Endothelial cell of umbilical vein (primary cell): Measurements from ENCODE around the gene CORO2B. TPM values are rescaled to one million over a fixed set of nuclear protein-coding genes. Genes with fewer than 3 reads are reported as not detected.
A peak's percentile ranks its signal among the peaks of the same experiment; 100 is the strongest.

Source experiments
- BruUV-seq: library from RNA; stranded (reverse); fragments of 400-500 nt; replicated peaks from 2 replicates; lab custom pipeline; 2021; lab: Mats Ljungman, UMichigan
- CTCF ChIA-PET: fragments of 300-600, 350-600 bp; sonication (Branson Sonifier 250); formaldehyde crosslinking; loops from one replicate; lab custom pipeline; 2021; ENCODE audit warnings: antibody characterized with exemption, inconsistent platforms; lab: Charles Lee
- POLR2A ChIA-PET: fragments of 300-600, 350-600 bp; sonication (Branson Sonifier 250); formaldehyde crosslinking; loops from one replicate; lab custom pipeline; 2021; ENCODE audit warnings: antibody characterized with exemption, inconsistent platforms; lab: Charles Lee
- DNase-seq: peaks from one replicate; pipeline ENCODE4 v3.0.0-alpha.2; 2011; ENCODE audit warnings: low read depth, low spot score
- FAIRE-seq: peaks from 2 replicates; lab custom pipeline; 2011; peaks lifted over from hg19 to GRCh38; lab: Jason Lieb, UNC
- H2AFZ ChIP-seq: 2 replicates; pipeline ENCODE4 v1.6.0; 2012; ENCODE audit warnings: low read depth, low read length, control low read depth, inconsistent platforms
- H3K27ac ChIP-seq: 2 replicates; pipeline ENCODE4 v1.5.1; 2011; ENCODE audit warnings: low read depth, mild to moderate bottlenecking, control low read depth, low read length, moderate library complexity; ENCODE audit not compliant: insufficient read depth
- H3K27me3 ChIP-seq, 2 experiments: 2 replicates each; pipeline versions ENCODE4 v1.6.0 to v1.6.1; 2011; ENCODE audit warnings: low read length in 2 of 2, mixed read lengths in 1 of 2; ENCODE audit not compliant: control insufficient read depth in 2 of 2, insufficient read depth in 2 of 2
- H3K36me3 ChIP-seq, 2 experiments: 2 replicates in 1 of 2; 3 replicates in 1 of 2; pipeline ENCODE4 v1.5.1; 2011; ENCODE audit warnings: low read length in 2 of 2, mild to moderate bottlenecking in 1 of 2, moderate library complexity in 1 of 2; ENCODE audit not compliant: control insufficient read depth in 2 of 2, insufficient read depth in 2 of 2; ENCODE audit errors: extremely low read depth in 1 of 2
- H3K4me1 ChIP-seq: 3 replicates; pipeline ENCODE4 v1.5.1; 2011; ENCODE audit warnings: mild to moderate bottlenecking, low read length; ENCODE audit not compliant: control insufficient read depth, insufficient read depth; ENCODE audit errors: extremely low read depth
- H3K4me2 ChIP-seq: 2 replicates; pipeline ENCODE4 v1.6.1; 2011; ENCODE audit warnings: low read length, control low read depth, mixed read lengths; ENCODE audit not compliant: insufficient read depth
- H3K4me3 ChIP-seq, 3 experiments: fragments of 200-600 bp in 1 of 3; sonication (generic), shearing (Covaris generic) in 1 of 3; replicated peaks in 1 of 3; 2 replicates each; pipeline ENCODE4 v1.5.1; 2011 to 2016; ENCODE audit warnings: control low read depth in 3 of 3, low read length in 3 of 3, mild to moderate bottlenecking in 2 of 3, inconsistent platforms in 1 of 3, low read depth in 1 of 3, moderate library complexity in 1 of 3; ENCODE audit not compliant: insufficient read depth in 1 of 3
- H3K79me2 ChIP-seq: 2 replicates; pipeline ENCODE4 v1.6.0; 2012; ENCODE audit warnings: low read length, inconsistent platforms; ENCODE audit not compliant: control insufficient read depth, insufficient read depth
- H3K9ac ChIP-seq: replicated peaks from 2 replicates; pipeline ENCODE3; 2011; ENCODE audit warnings: low read length, control low read depth; ENCODE audit not compliant: insufficient read depth; ENCODE audit errors: extremely low read depth
- H3K9me1 ChIP-seq: replicated peaks from 3 replicates; pipeline ENCODE4 v1.6.0; 2011; ENCODE audit warnings: mild to moderate bottlenecking, low read length; ENCODE audit not compliant: control insufficient read depth, insufficient read depth; ENCODE audit errors: extremely low read depth
- H3K9me3 ChIP-seq: replicated peaks from 2 replicates; pipeline ENCODE4 v1.5.1; 2012; ENCODE audit warnings: low read length, inconsistent platforms; ENCODE audit not compliant: control insufficient read depth, insufficient read depth
- H4K20me1 ChIP-seq: replicated peaks from 2 replicates; pipeline ENCODE3; 2011; ENCODE audit warnings: mild to moderate bottlenecking, low read length; ENCODE audit not compliant: control insufficient read depth, insufficient read depth; ENCODE audit errors: extremely low read depth
- CTCF ChIP-seq, 2 donors: IDR thresholded peaks; 1 replicate in 1 of 2; 2 replicates in 1 of 2; pipeline ENCODE4 v1.5.1; 2011; ENCODE audit warnings: low read length in 2 of 2, mild to moderate bottlenecking in 2 of 2, moderate library complexity in 2 of 2, control low read depth in 1 of 2, inconsistent platforms in 1 of 2, low read depth in 1 of 2; ENCODE audit not compliant: insufficient read depth in 1 of 2; ENCODE audit errors: extremely low read depth in 1 of 2
- GATA2 ChIP-seq: IDR thresholded peaks from 2 replicates; pipeline ENCODE4 v1.7.0; 2011; ENCODE audit warnings: low read depth, mild to moderate bottlenecking, moderate library complexity, mixed read lengths, low read length; ENCODE audit not compliant: insufficient read length, insufficient read depth
- MAX ChIP-seq: IDR thresholded peaks from 2 replicates; pipeline ENCODE4 v1.6.1; 2011; ENCODE audit not compliant: insufficient read depth, insufficient read length
- MYC ChIP-seq: IDR thresholded peaks from one replicate; pipeline ENCODE4 v1.6.1; 2011; ENCODE audit warnings: mild to moderate bottlenecking, low read depth, low read length
- POLR2A ChIP-seq: IDR thresholded peaks from 2 replicates; pipeline ENCODE4 v1.6.1; 2012; ENCODE audit warnings: low read depth, mild to moderate bottlenecking, control low read depth, low read length
- POLR2AphosphoS5 ChIP-seq: IDR thresholded peaks from 2 replicates; pipeline ENCODE4 v1.6.1; 2012; ENCODE audit warnings: low read depth, mild to moderate bottlenecking, control low read depth, low read length, moderate library complexity; ENCODE audit not compliant: insufficient read depth
- dilution Hi-C: fragments of 300-500 bp; cut with MboI; formaldehyde crosslinking; loops from one replicate; pipeline ENCODE4 v1.15.0; 2019; ENCODE audit warnings: low sequenced_read_pairs; ENCODE audit not compliant: extremely low pct_ligation_motif_present
- intact Hi-C: fragments of 100-400 bp; cut with micrococcal nuclease; formaldehyde crosslinking; loops from one replicate; pipeline ENCODE4 v1.10.0; 2022
- polyA plus RNA-seq, 4 experiments: library from polyadenylated mRNA; depleted of rRNA in 3 of 4; stranded (reverse) in 3 of 4; unstranded in 1 of 4; fragments of >200 nt; gene quantifications; 2 replicates each; pipeline versions ENCODE4 v1.2.1 to v1.2.3, GENCODE V29; 2011 to 2012; ENCODE audit warnings: missing spikeins in 1 of 4
- total RNA-seq: library from RNA; stranded (reverse); gene quantifications from 2 replicates; pipeline ENCODE4 v1.2.3, GENCODE V29; 2021

CORO2B gene
- total and polyA plus RNA-seq, 2 donors (not counting 3 experiments of a cell fraction or from before 2014, with no cell fraction given) = 2.4 to 3.7 TPM

- peaks cover 2% of the 10 kb centered on the region for H3K4me1 ChIP-seq
- DNase-seq = peak; percentile 76
- no peak overlapping the region for H3K9ac ChIP-seq
- H3K4me3 ChIP-seq = no peak overlapping the region
- peaks cover 9 to 11% of the 10 kb centered on the region in 2 experiments for H3K27me3 ChIP-seq
- no peak overlapping the region for H3K27ac ChIP-seq
- H3K79me2 ChIP-seq = no peaks in the 10 kb centered on the region
- TF ChIP-seq POLR2AphosphoS5 = no peak
- TF ChIP-seq MYC = no peak
- peak; percentile 35 to 64 for TF ChIP-seq CTCF (IDR thresholded peaks at IDR 0.05; ENCODE audit: extremely low read depth in 1 of 2, insufficient read depth in 1 of 2, low read depth in 1 of 2, low read length in 2 of 2)
- TF ChIP-seq POLR2A = no peak
- TF ChIP-seq GATA2 = no peak
- TF ChIP-seq MAX = no peak
- H3K36me3 ChIP-seq = no peaks in the 10 kb centered on the region
- no TSS peak for BruUV-seq
- CTCF ChIA-PET = interaction anchor here (1.0 to 5.1 kb wide), 11 partner anchors 15 to 478 kb away, joined by 3 to 79 read pairs (median 5); no protein-coding TSS in a partner anchor
- intact Hi-C loops = loop anchor here (1.0 kb wide), 4 partner anchors 52 to 145 kb away; no protein-coding TSS in a partner anchor
- no peaks in the 10 kb centered on the region for H3K9me3 ChIP-seq
- no peak overlapping the region for H3K4me2 ChIP-seq
- H4K20me1 ChIP-seq = no peaks in the 10 kb centered on the region
- H3K9me1 ChIP-seq = no peaks in the 10 kb centered on the region
- peak; percentile 90 for FAIRE-seq
- POLR2A ChIA-PET = interaction anchor here (0.6 kb wide), 1 partner anchor 94 kb away, joined by 3 read pairs; no protein-coding TSS in a partner anchor
- no peak overlapping the region for H2AFZ ChIP-seq
- dilution Hi-C loops = no loop called here
Observed at GRCh38 chr15:68730471-68730919, 151.7 kb downstream of the CORO2B start.
